Neural crest cell (in vitro differentiated cells): ENCODE data around the gene XPO6. TPM values are rescaled to one million over a fixed set of nuclear protein-coding genes. Genes with fewer than 3 reads are reported as not detected.

Source experiments
- DNase-seq: peaks from one replicate; pipeline ENCODE4 v3.0.0; 2021; ENCODE audit warnings: low read depth, mixed read lengths, low spot score
- H3K27ac Mint-ChIP-seq: one replicate; pipeline ENCODE4 v1.8.0; 2021; ENCODE audit warnings: mild to moderate bottlenecking, mixed read lengths; ENCODE audit not compliant: unreplicated experiment
- H3K27me3 Mint-ChIP-seq: 2 replicates; pipeline ENCODE4 v1.8.0; 2021; ENCODE audit warnings: low read depth, mild to moderate bottlenecking, mixed read lengths
- H3K36me3 Mint-ChIP-seq: 2 replicates; pipeline ENCODE4 v1.8.0; 2021; ENCODE audit warnings: low read depth, mild to moderate bottlenecking, mixed read lengths
- H3K4me1 Mint-ChIP-seq: 2 replicates; pipeline ENCODE4 v1.8.0; 2021; ENCODE audit warnings: mixed read lengths
- H3K4me3 Mint-ChIP-seq: one replicate; pipeline ENCODE4 v1.8.0; 2021; ENCODE audit warnings: mild to moderate bottlenecking, mixed read lengths
- H3K9me3 Mint-ChIP-seq: 2 replicates; pipeline ENCODE4 v1.8.0; 2021; ENCODE audit warnings: mixed read lengths
- CTCF ChIP-seq: fragments of 200-600 bp; sonication (generic); conservative IDR thresholded peaks from 2 replicates; pipeline ENCODE4 v1.5.0; 2021; ENCODE audit warnings: antibody characterized with exemption, mild to moderate bottlenecking
- total RNA-seq: library from RNA; stranded (reverse); gene quantifications from 2 replicates; pipeline ENCODE4 v1.2.1, GENCODE V29; 2021

XPO6 gene
- total RNA-seq, 1 donor from 2014 or later, result 146 TPM

DNA sequence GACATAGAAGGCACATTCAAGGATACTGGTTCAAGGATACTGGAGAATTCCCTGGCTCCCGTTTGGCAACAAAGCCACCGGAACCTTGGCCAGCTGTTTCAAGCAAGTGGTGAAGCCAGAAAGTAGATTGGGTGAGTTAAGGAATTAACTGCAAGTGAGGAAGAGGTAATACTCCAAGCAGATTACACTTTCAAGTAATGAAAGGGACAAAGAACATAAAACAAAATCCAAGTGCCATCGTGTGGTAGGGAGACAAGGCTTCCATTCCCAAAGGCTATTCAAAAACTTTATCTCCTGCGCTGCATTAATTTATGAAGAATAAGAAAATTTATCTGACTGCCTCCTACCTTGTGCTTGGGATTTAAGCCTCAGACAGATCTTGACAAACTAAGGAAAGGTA, 27.8 kb downstream of the XPO6 start:
- no peak for TF ChIP-seq CTCF
- H3K4me3 Mint-ChIP-seq, result no peak overlapping the region
- peaks cover 13% of the 10 kb centered on the region for H3K36me3 Mint-ChIP-seq
- DNase-seq, result no peak
- no peaks in the 10 kb centered on the region for H3K27me3 Mint-ChIP-seq
- peaks cover 30% of the 10 kb centered on the region for H3K4me1 Mint-ChIP-seq
- H3K27ac Mint-ChIP-seq, result peak overlapping the region; percentile 21
- peaks cover 5% of the 10 kb centered on the region for H3K9me3 Mint-ChIP-seq

DNA sequence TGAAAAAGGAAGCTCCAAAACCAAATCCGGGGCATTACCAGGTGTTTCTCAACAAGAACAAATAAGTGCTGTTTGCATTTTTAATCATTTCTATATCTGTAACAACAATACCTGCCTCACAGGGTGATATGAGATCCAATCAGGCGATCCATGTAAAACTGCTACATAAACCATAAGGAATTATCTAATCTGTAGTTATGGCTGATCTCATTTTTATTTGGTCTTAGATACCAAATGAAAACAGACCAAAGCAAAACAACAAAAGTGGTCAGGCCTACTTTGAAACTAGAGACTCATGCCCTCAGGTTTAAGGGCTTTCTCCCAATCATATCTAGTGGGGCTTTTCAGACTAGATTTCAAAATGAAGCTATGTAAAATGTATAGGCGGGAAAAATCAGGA, 28.3 kb downstream of the XPO6 start:
- DNase-seq, result no peak
- H3K27me3 Mint-ChIP-seq, result no peaks in the 10 kb centered on the region
- TF ChIP-seq CTCF, result no peak
- peaks cover 26% of the 10 kb centered on the region for H3K4me1 Mint-ChIP-seq
- H3K27ac Mint-ChIP-seq, result peak overlapping the region; percentile 21
- peaks cover 5% of the 10 kb centered on the region for H3K9me3 Mint-ChIP-seq
- peaks cover 13% of the 10 kb centered on the region for H3K36me3 Mint-ChIP-seq
- no peak overlapping the region for H3K4me3 Mint-ChIP-seq

GRCh38 chr16:28182801-28183200, 29.0 kb downstream of the XPO6 start:
- no peak for TF ChIP-seq CTCF
- H3K36me3 Mint-ChIP-seq, result peaks cover 13% of the 10 kb centered on the region
- H3K4me1 Mint-ChIP-seq, result peaks cover 23% of the 10 kb centered on the region
- H3K27me3 Mint-ChIP-seq, result no peaks in the 10 kb centered on the region
- H3K27ac Mint-ChIP-seq, result no peak overlapping the region
- H3K4me3 Mint-ChIP-seq, result no peak overlapping the region
- H3K9me3 Mint-ChIP-seq, result peaks cover 5% of the 10 kb centered on the region
- DNase-seq, result no peak

DNA sequence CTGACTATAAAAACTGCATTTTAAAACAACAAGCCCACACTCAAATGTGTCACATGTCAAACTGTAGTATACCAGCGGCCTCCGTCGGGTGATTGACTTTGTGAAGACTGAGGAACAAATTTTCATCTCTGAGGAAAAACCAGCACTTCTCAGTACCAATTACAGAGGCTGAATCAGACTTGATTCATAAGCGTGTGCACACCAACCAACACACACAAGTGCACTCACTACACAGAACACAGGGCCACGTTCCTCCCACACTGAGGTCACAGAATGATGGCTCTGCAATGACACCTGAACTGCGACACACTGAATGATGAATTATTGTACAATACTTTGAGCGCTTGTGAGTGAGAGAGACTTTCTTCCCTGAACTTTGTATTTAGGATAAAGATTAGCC, 29.6 kb downstream of the XPO6 start:
- Mint-ChIP-seq H3K27ac (no peak overlapping the region), H3K4me3 (no peak overlapping the region), H3K36me3 (peaks cover 16% of the 10 kb centered on the region), H3K27me3 (no peaks in the 10 kb centered on the region), H3K4me1 (peaks cover 23% of the 10 kb centered on the region), H3K9me3 (peaks cover 5% of the 10 kb centered on the region)
- DNase-seq, result no peak
- TF ChIP-seq CTCF, result no peak

GRCh38 chr16:28181515-28181914, 30.2 kb downstream of the XPO6 start:
- Mint-ChIP-seq H3K36me3 (peaks cover 19% of the 10 kb centered on the region), H3K27ac (no peak overlapping the region), H3K27me3 (no peaks in the 10 kb centered on the region), H3K4me1 (peaks cover 23% of the 10 kb centered on the region), H3K9me3 (peaks cover 5% of the 10 kb centered on the region), H3K4me3 (no peak overlapping the region)
- no peak for DNase-seq
- TF ChIP-seq CTCF, result no peak
